Activated CD8-positive, alpha-beta T cell treated with anti-CD3 and anti-CD28 coated beads for 36 hours (primary cell): Measurements from ENCODE around the gene AGPAT1. TPM values are rescaled to one million over a fixed set of nuclear protein-coding genes. Genes with fewer than 3 reads are reported as not detected.
A peak's percentile ranks its signal among the peaks of the same experiment; 100 is the strongest.

Experiments
- ATAC-seq: fragments of 200-7000 bp; cut with Tn5 transposase; one replicate; pipeline ENCODE4 v1.10.0; 2021; ENCODE audit warnings: mild to moderate bottlenecking, moderate library complexity
- CTCF ChIA-PET: fragments of 350-600 bp; sonication (Branson Sonifier 250); formaldehyde crosslinking; loops from one replicate; lab custom pipeline; 2021; ENCODE audit warnings: antibody characterized with exemption; lab: Charles Lee
- POLR2A ChIA-PET: fragments of 350-600 bp; sonication (Branson Sonifier 250); formaldehyde crosslinking; loops from one replicate; lab custom pipeline; 2021; ENCODE audit warnings: antibody characterized with exemption; lab: Charles Lee
- DNase-seq: peaks from one replicate; pipeline ENCODE4 v3.0.0-alpha.2; 2020
- H3K27ac Mint-ChIP-seq: one replicate; pipeline ENCODE4 v1.8.0; 2021; ENCODE audit warnings: mild to moderate bottlenecking, mixed read lengths
- H3K27me3 Mint-ChIP-seq: one replicate; pipeline ENCODE4 v1.8.0; 2021; ENCODE audit warnings: mixed read lengths
- H3K36me3 Mint-ChIP-seq: one replicate; pipeline ENCODE4 v1.8.0; 2021; ENCODE audit warnings: low read depth, mixed read lengths
- H3K4me1 Mint-ChIP-seq: one replicate; pipeline ENCODE4 v1.8.0; 2021; ENCODE audit warnings: low read depth, mixed read lengths
- H3K4me3 Mint-ChIP-seq: one replicate; pipeline ENCODE4 v1.8.0; 2021; ENCODE audit warnings: mild to moderate bottlenecking, moderate library complexity, mixed read lengths
- H3K9me3 Mint-ChIP-seq: one replicate; pipeline ENCODE4 v1.8.0; 2021; ENCODE audit warnings: mixed read lengths
- intact Hi-C: fragments of 100-400 bp; cut with micrococcal nuclease; formaldehyde crosslinking; loops from one replicate; pipeline ENCODE4 v1.10.0; 2022
- total RNA-seq, 2 experiments: library from RNA; stranded (reverse); gene quantifications; one replicate each; pipeline ENCODE4 v1.2.3, GENCODE V29; 2021
- TF ChIP-seq, protein P1 (sequence below): fragments of 200-600 bp; IDR thresholded peaks from one replicate; pipeline ENCODE4 v1.8.0; 2022; ENCODE audit warnings: antibody characterized with exemption, mild to moderate bottlenecking

Gene AGPAT1
- total RNA-seq, 2 experiments from 2014 or later: 24.6 to 28.7 TPM

DNA sequence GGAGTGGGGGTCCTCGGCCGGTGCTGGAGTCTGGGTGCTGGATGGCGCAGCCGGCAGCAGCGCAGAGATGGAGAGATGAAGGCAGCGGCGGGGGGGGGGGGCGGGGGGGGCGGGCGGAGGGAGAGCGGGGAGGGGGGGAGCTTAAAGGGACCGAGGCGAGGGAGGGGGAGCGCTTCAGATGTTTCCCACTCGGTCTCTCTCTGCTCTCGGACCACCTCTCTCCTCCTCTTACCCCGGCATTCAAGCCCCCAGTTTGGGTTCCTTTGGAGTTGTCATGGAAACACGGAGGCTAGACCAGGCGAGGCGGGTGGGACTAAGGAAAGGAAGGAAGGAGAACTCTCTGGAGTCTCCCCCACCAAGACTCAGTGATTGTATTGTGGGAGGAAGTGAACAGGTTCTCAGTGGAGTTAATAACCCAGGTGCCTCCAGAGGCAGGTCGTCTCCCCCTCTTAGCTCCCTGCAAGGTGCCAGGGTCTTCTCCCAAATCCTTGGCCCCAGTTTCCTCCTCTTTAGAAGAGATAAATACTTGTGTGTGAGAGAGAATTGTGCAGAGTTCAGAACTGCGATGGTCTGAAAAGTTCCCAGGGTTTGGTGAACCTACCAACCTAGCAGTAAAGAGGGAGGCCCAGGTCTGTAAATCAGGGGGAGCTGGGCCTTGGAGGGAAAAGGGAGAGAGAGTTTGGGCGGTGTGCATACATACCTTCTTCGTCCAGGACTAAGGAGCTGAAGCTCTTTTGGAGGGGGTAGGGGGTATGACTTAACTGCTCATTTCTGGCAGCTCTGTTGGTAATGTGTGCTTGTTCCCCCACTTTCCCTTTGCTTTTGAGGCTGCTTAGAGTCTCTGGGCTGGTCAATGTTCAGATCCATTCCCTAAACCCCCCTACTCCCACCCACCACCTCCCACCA, 23.8 kb downstream of the AGPAT1 start, which contains the start of gene PRRT1:
TSS of gene PRRT1 (minus strand) at position 77 of the 906 bp plus-strand sequence. CDS start 112 bp downstream, outside the sequence.
- peaks cover 22% of the 10 kb centered on the region for H3K27me3 Mint-ChIP-seq
- no peaks in the 10 kb centered on the region for H3K9me3 Mint-ChIP-seq
- ChIA-PET CTCF (interaction anchor here (1.2 to 2.9 kb wide), 3 partner anchors 23 to 104 kb away, joined by 6 to 8 read pairs (median 6); partner anchors contain the start of genes ATF6B and FKBPL), POLR2A (interaction anchor here (0.6 to 1.0 kb wide), 2 partner anchors 16 to 1355 kb away, joined by 3 read pairs; no protein-coding TSS in a partner anchor)
- H3K4me1 Mint-ChIP-seq: peaks cover 55% of the 10 kb centered on the region
- peak; percentile 10 for DNase-seq
- no peak for ATAC-seq
- TF ChIP-seq, protein P1, sequence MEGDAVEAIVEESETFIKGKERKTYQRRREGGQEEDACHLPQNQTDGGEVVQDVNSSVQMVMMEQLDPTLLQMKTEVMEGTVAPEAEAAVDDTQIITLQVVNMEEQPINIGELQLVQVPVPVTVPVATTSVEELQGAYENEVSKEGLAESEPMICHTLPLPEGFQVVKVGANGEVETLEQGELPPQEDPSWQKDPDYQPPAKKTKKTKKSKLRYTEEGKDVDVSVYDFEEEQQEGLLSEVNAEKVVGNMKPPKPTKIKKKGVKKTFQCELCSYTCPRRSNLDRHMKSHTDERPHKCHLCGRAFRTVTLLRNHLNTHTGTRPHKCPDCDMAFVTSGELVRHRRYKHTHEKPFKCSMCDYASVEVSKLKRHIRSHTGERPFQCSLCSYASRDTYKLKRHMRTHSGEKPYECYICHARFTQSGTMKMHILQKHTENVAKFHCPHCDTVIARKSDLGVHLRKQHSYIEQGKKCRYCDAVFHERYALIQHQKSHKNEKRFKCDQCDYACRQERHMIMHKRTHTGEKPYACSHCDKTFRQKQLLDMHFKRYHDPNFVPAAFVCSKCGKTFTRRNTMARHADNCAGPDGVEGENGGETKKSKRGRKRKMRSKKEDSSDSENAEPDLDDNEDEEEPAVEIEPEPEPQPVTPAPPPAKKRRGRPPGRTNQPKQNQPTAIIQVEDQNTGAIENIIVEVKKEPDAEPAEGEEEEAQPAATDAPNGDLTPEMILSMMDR: no peak
- peak within 1 kb of the TSS; percentile 97 for H3K27ac Mint-ChIP-seq
- H3K4me3 Mint-ChIP-seq: peak within 1 kb of the TSS; percentile 85
- peaks cover 6% of the 10 kb centered on the region for H3K36me3 Mint-ChIP-seq
- intact Hi-C loops: no loop called here

DNA sequence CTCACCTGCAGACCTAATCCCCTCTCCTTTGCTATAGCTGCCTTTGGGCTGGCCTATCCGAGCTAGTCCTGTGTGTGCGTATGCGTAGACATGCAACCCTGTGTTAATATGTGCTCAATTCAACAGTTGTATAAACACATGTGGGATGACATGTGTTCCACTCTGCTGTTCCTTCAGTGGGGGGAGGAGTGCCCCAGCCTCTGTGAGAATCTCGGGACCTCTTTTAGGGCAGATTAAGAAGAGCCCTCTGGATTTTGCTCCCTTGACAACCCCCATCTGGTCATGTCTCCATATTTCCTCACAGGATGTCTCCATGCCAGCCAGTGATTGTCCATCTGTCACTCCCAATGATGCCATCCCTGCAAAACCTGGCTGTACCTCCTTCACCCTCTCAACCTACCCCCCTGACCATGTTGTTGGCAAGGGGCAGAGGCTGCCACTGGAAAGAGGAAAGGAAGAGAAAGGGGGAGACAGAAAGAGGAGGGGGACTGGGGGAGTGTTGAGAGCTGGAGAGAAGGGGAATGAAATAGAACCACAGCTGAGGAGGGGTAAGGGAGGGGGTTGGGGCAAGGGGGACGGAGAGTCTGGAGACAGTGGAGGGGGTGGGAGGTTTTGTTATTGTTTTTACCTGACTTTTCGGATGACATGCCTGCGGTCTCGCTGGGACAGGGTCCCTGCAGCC, 24.6 kb downstream of the AGPAT1 start:
- TF ChIP-seq, protein P1: no peak
- Mint-ChIP-seq H3K27ac (no peak overlapping the region), H3K9me3 (no peaks in the 10 kb centered on the region), H3K27me3 (peaks cover 23% of the 10 kb centered on the region), H3K36me3 (peaks cover 6% of the 10 kb centered on the region), H3K4me3 (peak overlapping the region; percentile 56), H3K4me1 (peaks cover 55% of the 10 kb centered on the region)
- intact Hi-C loops: no loop called here
- DNase-seq (peak; percentile 14), ATAC-seq (no peak)
- CTCF ChIA-PET: interaction anchor here (1.0 to 2.9 kb wide), 4 partner anchors 22 to 103 kb away, joined by 4 to 8 read pairs (median 6); partner anchors contain the start of genes ATF6B and FKBPL
- POLR2A ChIA-PET: interaction anchor here (1.0 kb wide), 1 partner anchor 15 kb away, joined by 3 read pairs; no protein-coding TSS in a partner anchor

DNA sequence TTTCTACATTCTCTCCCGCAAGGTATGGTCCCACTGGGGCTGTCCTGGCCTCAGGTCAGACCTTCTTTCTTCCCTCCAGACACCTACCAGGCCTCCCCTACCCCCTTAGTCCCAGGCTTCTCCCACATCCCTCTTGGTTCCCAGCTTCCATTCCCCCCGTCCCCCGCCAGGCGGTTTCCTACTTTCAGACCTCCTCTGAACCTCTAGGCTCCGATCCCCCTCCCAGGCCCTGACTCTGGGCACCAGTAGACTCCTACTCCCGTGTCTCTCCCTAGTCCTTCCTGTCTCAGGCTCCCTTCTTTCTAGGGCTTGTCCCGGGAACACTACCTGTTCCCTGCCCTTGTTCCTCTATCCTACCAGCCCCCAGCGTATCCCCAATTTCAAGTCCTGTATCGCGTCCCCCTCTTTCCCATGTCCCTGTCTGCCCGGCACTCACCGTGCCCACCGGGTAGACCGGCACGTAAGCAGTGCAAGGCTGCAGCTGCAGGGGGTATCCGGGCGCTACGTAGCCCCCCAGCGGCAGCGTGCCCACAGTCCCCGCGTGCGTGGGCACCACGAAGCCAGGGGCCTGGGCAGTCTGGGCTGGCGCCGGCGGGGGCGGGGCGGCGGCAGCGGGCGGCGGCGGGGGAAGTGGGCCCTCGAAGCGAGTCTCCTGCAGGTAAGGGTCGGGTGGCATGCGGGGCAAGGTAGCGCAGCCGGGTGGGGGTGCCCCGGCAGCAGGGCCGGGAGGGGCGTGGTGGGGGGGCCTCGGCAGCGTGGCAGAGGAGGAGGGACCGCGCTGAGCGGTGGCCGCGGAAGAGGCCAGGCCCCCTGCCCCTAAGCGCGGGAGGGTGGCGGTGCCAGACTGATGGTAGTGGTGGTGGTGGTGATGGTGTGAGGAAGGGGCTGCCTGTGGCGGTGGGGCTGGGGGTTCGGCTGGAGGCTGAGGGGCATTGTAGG, 25.7 kb downstream of the AGPAT1 start:
- POLR2A ChIA-PET: no interaction called here
- intact Hi-C loops: no loop called here
- peaks cover 23% of the 10 kb centered on the region for H3K27me3 Mint-ChIP-seq
- CTCF ChIA-PET: interaction anchor here (0.6 to 1.2 kb wide), 3 partner anchors 8 to 31 kb away, joined by 3 to 4 read pairs (median 3); partner anchors contain the start of gene ATF6B
- ATAC-seq (no peak), DNase-seq (no peak)
- H3K4me1 Mint-ChIP-seq: peaks cover 48% of the 10 kb centered on the region
- H3K4me3 Mint-ChIP-seq: peak overlapping the region; percentile 56
- peaks cover 3% of the 10 kb centered on the region for H3K36me3 Mint-ChIP-seq
- H3K27ac Mint-ChIP-seq: no peak overlapping the region
- TF ChIP-seq, protein P1: no peak
- no peaks in the 10 kb centered on the region for H3K9me3 Mint-ChIP-seq

DNA sequence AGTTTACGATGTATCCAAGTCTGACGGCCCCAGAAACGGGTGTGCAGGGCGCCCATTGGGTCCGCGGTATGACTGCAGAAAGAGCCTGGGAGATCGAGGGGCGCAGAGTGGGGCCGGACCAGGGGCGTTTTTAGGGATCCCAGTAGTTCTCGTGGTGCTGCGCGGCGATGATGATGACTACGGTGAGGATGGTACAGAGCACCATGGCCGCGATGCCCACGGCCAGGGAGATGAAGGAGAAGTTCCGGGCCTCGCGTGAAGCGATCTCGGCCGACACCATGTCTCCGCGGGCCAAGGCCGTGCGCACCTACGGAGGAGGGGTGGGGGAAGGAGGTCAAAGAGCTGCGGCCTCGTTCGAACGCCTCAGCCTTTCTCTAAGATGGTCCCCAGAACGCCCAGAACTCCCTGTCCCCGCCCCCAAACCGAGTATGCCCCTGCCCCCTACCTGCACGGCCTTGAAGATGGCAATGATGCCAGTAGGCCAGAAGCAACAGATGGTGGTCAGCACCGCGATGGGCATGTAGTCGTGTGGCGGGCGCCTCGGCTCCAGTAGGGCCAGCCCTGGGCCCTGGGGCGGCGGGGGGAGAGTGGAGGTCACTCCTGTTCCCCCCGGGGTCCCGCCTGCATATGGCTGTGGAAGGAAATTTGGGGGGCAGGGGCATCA, 26.7 kb downstream of the AGPAT1 start:
- DNase-seq (peak; percentile 26), ATAC-seq (peak; percentile 10)
- Mint-ChIP-seq H3K4me1 (peaks cover 44% of the 10 kb centered on the region), H3K9me3 (no peaks in the 10 kb centered on the region), H3K27ac (peak overlapping the region; percentile 63), H3K27me3 (peaks cover 23% of the 10 kb centered on the region), H3K36me3 (peaks cover 3% of the 10 kb centered on the region), H3K4me3 (peak overlapping the region; percentile 78)
- ChIA-PET CTCF (interaction anchor here (0.6 to 3.7 kb wide), 6 partner anchors 9 to 264 kb away, joined by 3 to 21 read pairs (median 4); partner anchors contain the start of gene ATF6B), POLR2A (no interaction called here)
- TF ChIP-seq, protein P1: no peak
- intact Hi-C loops: no loop called here
